NCI-H146 (cell line): ENCODE results near the gene APLP2.
"Not testable (repeated sequence)": the region's sequence is repeated elsewhere in the genome, so short reads cannot be mapped to it uniquely, and the experiment has no call there.

Source experiments
- DNase-seq: peaks from one replicate; lab custom pipeline; 2025; lab: John Stamatoyannopoulos, UW

The APLP2 gene

GRCh38 chr11:130069659-130070108 lies at the start of gene APLP2:
Gene APLP2 (plus strand): TSS chr11:130069894. CDS start chr11:130069978, 84 bp downstream.
- peak; percentile 99 for DNase-seq

GRCh38 chr11:130020323-130020722 lies 49.4 kb upstream of the APLP2 start:
- no peak for DNase-seq

- DNase-seq, result not testable (repeated sequence)
These were observed 48.1 kb upstream of the APLP2 start for GRCh38 chr11:130021606-130022005.

GRCh38 chr11:130022799-130023198 lies 46.9 kb upstream of the APLP2 start:
- DNase-seq, result no peak

GRCh38 chr11:130023204-130023603 lies 46.5 kb upstream of the APLP2 start:
- no peak for DNase-seq

GRCh38 chr11:130024361-130024760 lies 45.3 kb upstream of the APLP2 start:
- no peak for DNase-seq

GRCh38 chr11:130025371-130025770 lies 44.3 kb upstream of the APLP2 start:
- DNase-seq, result no peak

- no peak for DNase-seq
These were observed 40.6 kb upstream of the APLP2 start for GRCh38 chr11:130029137-130029536.

GRCh38 chr11:130031056-130031455 lies 38.6 kb upstream of the APLP2 start:
- DNase-seq, result no peak

GRCh38 chr11:130031945-130032344 lies 37.7 kb upstream of the APLP2 start:
- no peak for DNase-seq

- no peak for DNase-seq
These were observed 36.8 kb upstream of the APLP2 start for GRCh38 chr11:130032931-130033330.

GRCh38 chr11:130034236-130034635 lies 35.5 kb upstream of the APLP2 start:
- no peak for DNase-seq

- no peak for DNase-seq
These were observed 32.6 kb upstream of the APLP2 start for GRCh38 chr11:130037058-130037457.

GRCh38 chr11:130037881-130038585 lies 31.7 kb upstream of the APLP2 start:
- no peak for DNase-seq

- DNase-seq, result no peak
These were observed 29.3 kb upstream of the APLP2 start for GRCh38 chr11:130040281-130040940.

GRCh38 chr11:130042093-130042591 lies 27.6 kb upstream of the APLP2 start:
- DNase-seq, result no peak

GRCh38 chr11:130043575-130043974 lies 26.1 kb upstream of the APLP2 start:
- DNase-seq, result no peak

GRCh38 chr11:130047141-130047540 lies 22.6 kb upstream of the APLP2 start:
- DNase-seq, result no peak

GRCh38 chr11:130049328-130049771 lies 20.3 kb upstream of the APLP2 start:
- DNase-seq, result no peak

- DNase-seq, result no peak
These were observed 19.4 kb upstream of the APLP2 start for GRCh38 chr11:130050257-130050656.

- no peak for DNase-seq
These were observed 18.6 kb upstream of the APLP2 start for GRCh38 chr11:130051082-130051481.

- DNase-seq, result no peak
These were observed 17.1 kb upstream of the APLP2 start for GRCh38 chr11:130052567-130052966.

- DNase-seq, result no peak
These were observed 14.7 kb upstream of the APLP2 start for GRCh38 chr11:130054966-130055365.
